ENCODE data around the gene HLA-DQA2. TPM values are rescaled to one million over a fixed set of nuclear protein-coding genes. Genes with fewer than 3 reads are reported as not detected.
"Not testable (repeated sequence)": the region's sequence is repeated elsewhere in the genome, so short reads cannot be mapped to it uniquely, and the experiment has no call there.

HLA-DQA2 gene
- polyA plus RNA-seq, 1 donor from 2014 or later, result not detected

DNA sequence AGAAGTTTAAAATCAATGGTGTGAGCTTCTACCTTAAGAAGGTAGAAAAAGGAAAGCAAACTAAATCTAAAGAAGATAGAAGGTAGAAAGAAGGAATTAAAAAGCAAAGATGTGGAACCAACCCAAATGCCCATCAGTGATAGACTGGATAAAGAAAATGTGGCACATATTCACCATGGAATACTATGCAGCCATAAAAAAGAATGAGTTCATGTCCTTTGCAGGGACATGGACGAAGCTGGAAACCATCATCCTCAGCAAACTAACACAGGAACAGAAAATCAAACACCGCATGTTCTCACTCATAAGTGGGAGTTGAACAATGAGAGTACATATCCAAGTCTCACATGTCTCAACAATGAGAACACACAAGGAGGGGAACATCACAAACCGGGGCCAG lies 36.0 kb upstream of the HLA-DQA2 start:
- H3K36me3 ChIP-seq (ENCODE audit: insufficient read depth, low read length); H2AFZ ChIP-seq (ENCODE audit: low read depth, low read length); H4K20me1 ChIP-seq (ENCODE audit: insufficient read depth); H3K9me2 ChIP-seq (ENCODE audit: insufficient read depth, low read length); H3K4me2 ChIP-seq (ENCODE audit: low read length); H3K9me3 ChIP-seq (ENCODE audit: low read length); H3K27ac ChIP-seq (ENCODE audit: low read length); H3K4me3 ChIP-seq (ENCODE audit: low read length); H3K27me3 ChIP-seq (ENCODE audit: insufficient read depth, low read depth, low read length); H3F3A ChIP-seq (ENCODE audit: insufficient read depth, low read length, poor library complexity, severe bottlenecking); H3K79me2 ChIP-seq (replicated peaks; ENCODE audit: insufficient read depth, low read length); H3K9ac ChIP-seq (ENCODE audit: low read length): not testable (repeated sequence)

DNA sequence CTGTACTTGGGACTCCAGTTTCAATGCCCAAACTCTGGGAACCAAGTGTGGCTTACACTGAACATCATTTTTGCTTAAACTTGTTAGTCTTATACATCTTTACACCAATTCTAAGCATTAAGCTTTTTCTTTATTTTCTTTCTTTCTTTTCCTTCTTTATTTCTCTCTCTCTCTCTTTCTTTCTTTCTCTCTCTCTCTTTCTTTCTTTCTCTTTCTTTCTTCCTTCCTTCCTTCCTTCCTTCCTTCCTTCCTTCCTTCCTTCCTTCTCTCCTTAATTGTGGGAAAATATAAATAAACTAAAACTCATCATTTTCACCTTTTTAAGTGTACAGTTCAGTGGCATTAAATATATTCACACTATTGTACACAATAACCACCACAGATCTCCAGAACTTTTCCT lies 31.6 kb upstream of the HLA-DQA2 start:
- Histone ChIP-seq H3K4me2 (ENCODE audit: low read length) (no peak overlapping the region), H2AFZ (ENCODE audit: low read depth, low read length) (no peak overlapping the region), H3K9me2 (ENCODE audit: insufficient read depth, low read length) (no peaks in the 10 kb centered on the region), H3K9ac (ENCODE audit: low read length) (no peak overlapping the region), H3K4me3 (ENCODE audit: low read length) (no peak overlapping the region), H4K20me1 (ENCODE audit: insufficient read depth) (no peaks in the 10 kb centered on the region), H3K9me3 (ENCODE audit: low read length) (no peaks in the 10 kb centered on the region), H3K79me2 (replicated peaks; ENCODE audit: insufficient read depth, low read length) (no peaks in the 10 kb centered on the region), H3K27me3 (ENCODE audit: insufficient read depth, low read depth, low read length) (no peaks in the 10 kb centered on the region), H3K27ac (ENCODE audit: low read length) (no peak overlapping the region), H3K36me3 (ENCODE audit: insufficient read depth, low read length) (no peaks in the 10 kb centered on the region), H3F3A (ENCODE audit: insufficient read depth, low read length, poor library complexity, severe bottlenecking) (no peaks in the 10 kb centered on the region)
- TF ChIP-seq, protein P1, sequence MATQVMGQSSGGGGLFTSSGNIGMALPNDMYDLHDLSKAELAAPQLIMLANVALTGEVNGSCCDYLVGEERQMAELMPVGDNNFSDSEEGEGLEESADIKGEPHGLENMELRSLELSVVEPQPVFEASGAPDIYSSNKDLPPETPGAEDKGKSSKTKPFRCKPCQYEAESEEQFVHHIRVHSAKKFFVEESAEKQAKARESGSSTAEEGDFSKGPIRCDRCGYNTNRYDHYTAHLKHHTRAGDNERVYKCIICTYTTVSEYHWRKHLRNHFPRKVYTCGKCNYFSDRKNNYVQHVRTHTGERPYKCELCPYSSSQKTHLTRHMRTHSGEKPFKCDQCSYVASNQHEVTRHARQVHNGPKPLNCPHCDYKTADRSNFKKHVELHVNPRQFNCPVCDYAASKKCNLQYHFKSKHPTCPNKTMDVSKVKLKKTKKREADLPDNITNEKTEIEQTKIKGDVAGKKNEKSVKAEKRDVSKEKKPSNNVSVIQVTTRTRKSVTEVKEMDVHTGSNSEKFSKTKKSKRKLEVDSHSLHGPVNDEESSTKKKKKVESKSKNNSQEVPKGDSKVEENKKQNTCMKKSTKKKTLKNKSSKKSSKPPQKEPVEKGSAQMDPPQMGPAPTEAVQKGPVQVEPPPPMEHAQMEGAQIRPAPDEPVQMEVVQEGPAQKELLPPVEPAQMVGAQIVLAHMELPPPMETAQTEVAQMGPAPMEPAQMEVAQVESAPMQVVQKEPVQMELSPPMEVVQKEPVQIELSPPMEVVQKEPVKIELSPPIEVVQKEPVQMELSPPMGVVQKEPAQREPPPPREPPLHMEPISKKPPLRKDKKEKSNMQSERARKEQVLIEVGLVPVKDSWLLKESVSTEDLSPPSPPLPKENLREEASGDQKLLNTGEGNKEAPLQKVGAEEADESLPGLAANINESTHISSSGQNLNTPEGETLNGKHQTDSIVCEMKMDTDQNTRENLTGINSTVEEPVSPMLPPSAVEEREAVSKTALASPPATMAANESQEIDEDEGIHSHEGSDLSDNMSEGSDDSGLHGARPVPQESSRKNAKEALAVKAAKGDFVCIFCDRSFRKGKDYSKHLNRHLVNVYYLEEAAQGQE (IDR thresholded peaks at IDR 0.05; ENCODE audit: borderline replicate concordance), result no peak

DNA sequence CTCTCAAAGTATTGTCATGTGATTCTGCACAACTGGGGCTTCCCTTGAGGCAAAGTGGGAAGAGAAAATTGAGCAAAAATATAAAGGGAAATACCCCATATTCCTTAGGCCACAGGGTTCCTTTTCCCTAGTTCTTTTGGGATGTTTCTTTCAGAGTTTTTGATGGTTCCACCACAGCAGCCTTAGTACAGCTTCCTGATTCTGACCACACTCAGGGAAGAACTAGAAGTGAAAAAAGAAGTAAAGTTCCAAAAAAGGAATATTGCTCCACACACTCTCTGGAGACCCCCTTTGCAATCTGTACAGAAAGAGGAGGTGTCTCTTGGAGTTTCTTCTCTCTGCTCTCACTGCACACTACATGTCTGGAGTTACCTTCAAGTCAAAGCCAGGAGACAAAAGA lies 27.9 kb upstream of the HLA-DQA2 start:
- Histone ChIP-seq H3K9me3 (ENCODE audit: low read length) (no peaks in the 10 kb centered on the region), H2AFZ (ENCODE audit: low read depth, low read length) (no peak overlapping the region), H3K4me3 (ENCODE audit: low read length) (no peak overlapping the region), H3K27ac (ENCODE audit: low read length) (no peak overlapping the region), H4K20me1 (ENCODE audit: insufficient read depth) (no peaks in the 10 kb centered on the region), H3F3A (ENCODE audit: insufficient read depth, low read length, poor library complexity, severe bottlenecking) (no peaks in the 10 kb centered on the region), H3K4me2 (ENCODE audit: low read length) (no peak overlapping the region), H3K9ac (ENCODE audit: low read length) (no peak overlapping the region), H3K79me2 (replicated peaks; ENCODE audit: insufficient read depth, low read length) (no peaks in the 10 kb centered on the region), H3K36me3 (ENCODE audit: insufficient read depth, low read length) (no peaks in the 10 kb centered on the region), H3K9me2 (ENCODE audit: insufficient read depth, low read length) (no peaks in the 10 kb centered on the region), H3K27me3 (ENCODE audit: insufficient read depth, low read depth, low read length) (no peaks in the 10 kb centered on the region)
- no peak for TF ChIP-seq EZH2 (IDR thresholded peaks at IDR 0.05; ENCODE audit: borderline replicate concordance, insufficient read depth, low read length, poor library complexity, severe bottlenecking)
- no peak for TF ChIP-seq POLR2AphosphoS5 (IDR thresholded peaks at IDR 0.05)
- TF ChIP-seq TAF1 (IDR thresholded peaks at IDR 0.05; ENCODE audit: low read depth), result no peak
- TF ChIP-seq SMC3 (conservative IDR thresholded peaks at IDR 0.05; ENCODE audit: poor library complexity), result no peak
- TF ChIP-seq RAD21 (conservative IDR thresholded peaks at IDR 0.05), result no peak
- TF ChIP-seq, protein P2, sequence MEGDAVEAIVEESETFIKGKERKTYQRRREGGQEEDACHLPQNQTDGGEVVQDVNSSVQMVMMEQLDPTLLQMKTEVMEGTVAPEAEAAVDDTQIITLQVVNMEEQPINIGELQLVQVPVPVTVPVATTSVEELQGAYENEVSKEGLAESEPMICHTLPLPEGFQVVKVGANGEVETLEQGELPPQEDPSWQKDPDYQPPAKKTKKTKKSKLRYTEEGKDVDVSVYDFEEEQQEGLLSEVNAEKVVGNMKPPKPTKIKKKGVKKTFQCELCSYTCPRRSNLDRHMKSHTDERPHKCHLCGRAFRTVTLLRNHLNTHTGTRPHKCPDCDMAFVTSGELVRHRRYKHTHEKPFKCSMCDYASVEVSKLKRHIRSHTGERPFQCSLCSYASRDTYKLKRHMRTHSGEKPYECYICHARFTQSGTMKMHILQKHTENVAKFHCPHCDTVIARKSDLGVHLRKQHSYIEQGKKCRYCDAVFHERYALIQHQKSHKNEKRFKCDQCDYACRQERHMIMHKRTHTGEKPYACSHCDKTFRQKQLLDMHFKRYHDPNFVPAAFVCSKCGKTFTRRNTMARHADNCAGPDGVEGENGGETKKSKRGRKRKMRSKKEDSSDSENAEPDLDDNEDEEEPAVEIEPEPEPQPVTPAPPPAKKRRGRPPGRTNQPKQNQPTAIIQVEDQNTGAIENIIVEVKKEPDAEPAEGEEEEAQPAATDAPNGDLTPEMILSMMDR (IDR thresholded peaks at IDR 0.05; ENCODE audit: poor library complexity, severe bottlenecking), result no peak
- TF ChIP-seq, protein P1 (IDR thresholded peaks at IDR 0.05; ENCODE audit: borderline replicate concordance), result no peak
- TF ChIP-seq EP300 (conservative IDR thresholded peaks at IDR 0.05; ENCODE audit: poor library complexity, severe bottlenecking), result no peak
- no peak for TF ChIP-seq MXI1 (conservative IDR thresholded peaks at IDR 0.05; ENCODE audit: poor library complexity, severe bottlenecking)
